ENCODE data around the gene SNIP1.

Gene SNIP1

GRCh38 chr1:37562984-37563383 lies 8.9 kb upstream of the SNIP1 start:
- TF ChIP-seq REST (IDR thresholded peaks at IDR 0.05; ENCODE audit: insufficient read depth in 1 of 2, low read depth in 2 of 2, low read length in 2 of 2) (no peak), POLR2AphosphoS5 (IDR thresholded peaks at IDR 0.05; ENCODE audit: low read depth, low read length) (no peak), TAF1 (IDR thresholded peaks at IDR 0.05; ENCODE audit: borderline replicate concordance, insufficient read depth, low read length) (no peak), SIN3A (IDR thresholded peaks at IDR 0.05; ENCODE audit: borderline replicate concordance, insufficient read depth, low read length) (no peak), FOXP2 (optimal IDR thresholded peaks at IDR 0.05; ENCODE audit: borderline replicate concordance, extremely low read depth, extremely low read length, insufficient read depth) (no peak)

GRCh38 chr1:37561133-37562132 lies 7.3 kb upstream of the SNIP1 start:
- no peak for TF ChIP-seq FOXP2 (optimal IDR thresholded peaks at IDR 0.05; ENCODE audit: borderline replicate concordance, extremely low read depth, extremely low read length, insufficient read depth)
- TF ChIP-seq POLR2AphosphoS5 (IDR thresholded peaks at IDR 0.05; ENCODE audit: low read depth, low read length) = peak; percentile 41; the same call in 1 of the 2 replicates

- TF ChIP-seq FOXP2 (optimal IDR thresholded peaks at IDR 0.05; ENCODE audit: borderline replicate concordance, extremely low read depth, extremely low read length, insufficient read depth) (no peak), SIN3A (IDR thresholded peaks at IDR 0.05; ENCODE audit: borderline replicate concordance, insufficient read depth, low read length) (no peak), TAF1 (IDR thresholded peaks at IDR 0.05; ENCODE audit: borderline replicate concordance, insufficient read depth, low read length) (no peak), POLR2AphosphoS5 (IDR thresholded peaks at IDR 0.05; ENCODE audit: low read depth, low read length) (no peak), REST (IDR thresholded peaks at IDR 0.05; ENCODE audit: insufficient read depth in 1 of 2, low read depth in 2 of 2, low read length in 2 of 2) (no peak)
These were observed 6.5 kb upstream of the SNIP1 start for GRCh38 chr1:37560401-37561132.

GRCh38 chr1:37559080-37559479 lies 5.0 kb upstream of the SNIP1 start:
- TF ChIP-seq FOXP2 (optimal IDR thresholded peaks at IDR 0.05; ENCODE audit: borderline replicate concordance, extremely low read depth, extremely low read length, insufficient read depth) = no peak
- TF ChIP-seq SIN3A (IDR thresholded peaks at IDR 0.05; ENCODE audit: borderline replicate concordance, insufficient read depth, low read length) = no peak
- no peak for TF ChIP-seq POLR2AphosphoS5 (IDR thresholded peaks at IDR 0.05; ENCODE audit: low read depth, low read length)
- TF ChIP-seq REST (IDR thresholded peaks at IDR 0.05; ENCODE audit: insufficient read depth in 1 of 2, low read depth in 2 of 2, low read length in 2 of 2) = no peak
- TF ChIP-seq TAF1 (IDR thresholded peaks at IDR 0.05; ENCODE audit: borderline replicate concordance, insufficient read depth, low read length) = no peak

GRCh38 chr1:37558411-37558810 lies 4.3 kb upstream of the SNIP1 start:
- TF ChIP-seq REST (IDR thresholded peaks at IDR 0.05; ENCODE audit: insufficient read depth in 1 of 2, low read depth in 2 of 2, low read length in 2 of 2) (no peak), POLR2AphosphoS5 (IDR thresholded peaks at IDR 0.05; ENCODE audit: low read depth, low read length) (no peak), TAF1 (IDR thresholded peaks at IDR 0.05; ENCODE audit: borderline replicate concordance, insufficient read depth, low read length) (no peak), SIN3A (IDR thresholded peaks at IDR 0.05; ENCODE audit: borderline replicate concordance, insufficient read depth, low read length) (no peak), FOXP2 (optimal IDR thresholded peaks at IDR 0.05; ENCODE audit: borderline replicate concordance, extremely low read depth, extremely low read length, insufficient read depth) (no peak)

All from PFSK-1 (cell line).